Left ventricle myocardium inferior (tissue), 1 donor: ENCODE data around the gene MUTYH. TPM values are rescaled to one million over a fixed set of nuclear protein-coding genes. Genes with fewer than 3 reads are reported as not detected.
"Not testable (repeated sequence)": the region's sequence is repeated elsewhere in the genome, so short reads cannot be mapped to it uniquely, and the experiment has no call there.

ENCODE experiments used
- DNase-seq: peaks from one replicate; pipeline ENCODE4 v3.0.0-alpha.2; 2020
- H3K27ac ChIP-seq: fragments of 200-600 bp; replicated peaks from 2 replicates; pipeline ENCODE4 v1.8.0; 2021
- H3K27me3 ChIP-seq: fragments of 200-600 bp; 2 replicates; pipeline ENCODE4 v1.8.0; 2021; ENCODE audit warnings: low read depth
- H3K36me3 ChIP-seq: fragments of 200-600 bp; 2 replicates; pipeline ENCODE4 v1.8.0; 2021
- H3K4me1 ChIP-seq: fragments of 200-600 bp; 2 replicates; pipeline ENCODE4 v1.8.0; 2021
- H3K4me3 ChIP-seq: fragments of 200-600 bp; 2 replicates; pipeline ENCODE4 v1.8.0; 2021; ENCODE audit warnings: mild to moderate bottlenecking, moderate library complexity
- H3K9me3 ChIP-seq: fragments of 200-600 bp; replicated peaks from 2 replicates; pipeline ENCODE4 v1.8.0; 2021
- intact Hi-C: fragments of 100-400 bp; cut with micrococcal nuclease; formaldehyde crosslinking; loops from one replicate; pipeline ENCODE4 v1.11.0; 2022
- total RNA-seq: library from RNA; stranded (reverse); fragmentation: NEBNext Ultra II Directional; extraction: Animal tissue kit (Norgen Biotek cat#: 25700); gene quantifications from one replicate; pipeline ENCODE4 v1.2.1, GENCODE V29; 2021
- TF ChIP-seq, protein P1 (sequence below): fragments of 200-600 bp; IDR thresholded peaks from 2 replicates; pipeline ENCODE4 v1.8.0; 2021; ENCODE audit warnings: antibody characterized with exemption, mild to moderate bottlenecking, borderline replicate concordance
- donor health status: DM: no; HTN: yes; CAD: no; lungs with severe emphysema.

Gene MUTYH
- total RNA-seq, 1 donor from 2014 or later: 8.1 TPM

DNA sequence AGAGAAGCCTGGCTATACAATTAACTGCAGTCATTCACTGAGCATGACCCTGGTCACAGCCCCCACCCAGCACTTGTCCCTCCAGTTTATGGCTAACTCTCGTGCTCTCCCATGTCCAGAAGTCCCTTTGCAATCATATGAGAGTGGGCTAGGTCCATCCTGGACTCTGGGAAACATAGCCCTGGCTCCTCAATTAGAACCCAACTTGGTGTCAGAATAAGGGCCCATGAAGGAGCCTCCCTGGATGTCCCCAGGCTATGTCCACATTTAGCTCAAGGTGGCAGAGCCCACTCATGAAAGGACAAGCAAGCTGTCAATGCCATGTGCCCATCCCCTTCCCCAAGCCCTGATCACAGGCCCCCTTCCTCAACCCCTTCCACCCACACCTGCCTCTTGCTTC is 40.9 kb downstream of the MUTYH start:
- Histone ChIP-seq H3K36me3 (no peaks in the 10 kb centered on the region), H3K4me3 (no peak overlapping the region), H3K4me1 (peaks cover 13% of the 10 kb centered on the region), H3K27ac (no peak overlapping the region), H3K9me3 (no peaks in the 10 kb centered on the region), H3K27me3 (no peaks in the 10 kb centered on the region)
- TF ChIP-seq, protein P1, sequence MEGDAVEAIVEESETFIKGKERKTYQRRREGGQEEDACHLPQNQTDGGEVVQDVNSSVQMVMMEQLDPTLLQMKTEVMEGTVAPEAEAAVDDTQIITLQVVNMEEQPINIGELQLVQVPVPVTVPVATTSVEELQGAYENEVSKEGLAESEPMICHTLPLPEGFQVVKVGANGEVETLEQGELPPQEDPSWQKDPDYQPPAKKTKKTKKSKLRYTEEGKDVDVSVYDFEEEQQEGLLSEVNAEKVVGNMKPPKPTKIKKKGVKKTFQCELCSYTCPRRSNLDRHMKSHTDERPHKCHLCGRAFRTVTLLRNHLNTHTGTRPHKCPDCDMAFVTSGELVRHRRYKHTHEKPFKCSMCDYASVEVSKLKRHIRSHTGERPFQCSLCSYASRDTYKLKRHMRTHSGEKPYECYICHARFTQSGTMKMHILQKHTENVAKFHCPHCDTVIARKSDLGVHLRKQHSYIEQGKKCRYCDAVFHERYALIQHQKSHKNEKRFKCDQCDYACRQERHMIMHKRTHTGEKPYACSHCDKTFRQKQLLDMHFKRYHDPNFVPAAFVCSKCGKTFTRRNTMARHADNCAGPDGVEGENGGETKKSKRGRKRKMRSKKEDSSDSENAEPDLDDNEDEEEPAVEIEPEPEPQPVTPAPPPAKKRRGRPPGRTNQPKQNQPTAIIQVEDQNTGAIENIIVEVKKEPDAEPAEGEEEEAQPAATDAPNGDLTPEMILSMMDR: no peak
- intact Hi-C loops: no loop called here
- no peak for DNase-seq

DNA sequence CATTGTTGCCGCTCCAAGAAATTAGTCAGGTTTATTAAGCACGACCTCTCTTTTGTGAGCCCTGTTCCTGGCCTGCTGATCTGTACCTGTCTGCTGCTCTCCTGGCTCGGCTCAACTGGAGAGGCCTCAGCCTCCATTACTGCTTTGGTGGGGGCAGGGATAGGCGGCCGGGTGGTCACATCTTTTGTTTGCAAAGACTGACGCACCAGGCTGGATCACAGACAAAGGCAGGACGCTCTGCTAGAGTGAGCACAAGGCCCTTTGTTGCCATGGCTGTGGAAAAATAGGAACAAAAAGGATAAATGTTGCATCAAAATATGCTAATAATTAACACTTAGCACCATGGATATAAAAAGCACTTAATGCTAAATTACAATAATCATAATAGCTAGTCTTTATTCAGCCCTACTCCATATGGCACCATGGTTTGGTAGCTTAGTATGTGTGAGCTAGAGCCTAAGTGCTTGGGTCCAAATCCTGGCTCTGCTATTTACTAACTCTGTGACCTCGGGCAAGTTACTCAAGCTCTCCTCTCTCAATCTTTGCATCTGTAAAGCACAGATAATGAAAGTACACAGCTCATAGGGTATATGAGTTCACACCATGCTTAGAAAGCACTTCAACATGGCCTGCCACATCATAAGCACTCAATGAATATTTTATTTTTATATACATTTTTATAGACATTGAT is 42.4 kb downstream of the MUTYH start:
- Histone ChIP-seq H3K27me3 (no peaks in the 10 kb centered on the region), H3K4me1 (peaks cover 2% of the 10 kb centered on the region), H3K36me3 (no peaks in the 10 kb centered on the region), H3K4me3 (no peak overlapping the region), H3K27ac (no peak overlapping the region), H3K9me3 (no peaks in the 10 kb centered on the region)
- DNase-seq: no peak
- intact Hi-C loops: no loop called here
- TF ChIP-seq, protein P1: no peak

DNA sequence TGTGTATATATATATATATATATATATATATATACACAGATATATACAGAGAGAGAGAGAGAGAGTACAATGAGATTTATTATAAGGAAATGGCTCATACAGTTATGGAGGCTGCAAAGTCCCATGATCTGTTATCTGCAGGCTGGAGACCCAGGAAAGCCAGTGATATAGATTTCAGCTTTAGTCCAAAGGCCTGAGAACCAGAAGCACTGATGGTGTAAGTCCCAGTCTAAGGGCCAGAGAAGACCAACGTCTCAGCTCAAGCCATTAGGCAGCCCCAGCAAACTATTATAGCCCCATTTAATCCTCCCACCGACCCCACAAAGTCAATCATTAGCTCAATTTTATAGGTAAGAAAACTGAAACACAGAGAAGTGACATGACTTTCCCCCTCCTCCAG is 48.5 kb downstream of the MUTYH start:
- no peak for DNase-seq
- H3K27me3 ChIP-seq: no peaks in the 10 kb centered on the region
- H3K9me3 ChIP-seq: no peaks in the 10 kb centered on the region
- no peak overlapping the region for H3K27ac ChIP-seq
- H3K4me3 ChIP-seq: no peak overlapping the region
- TF ChIP-seq, protein P1: no peak
- H3K4me1 ChIP-seq: no peaks in the 10 kb centered on the region
- H3K36me3 ChIP-seq: no peaks in the 10 kb centered on the region
- intact Hi-C loops: no loop called here

DNA sequence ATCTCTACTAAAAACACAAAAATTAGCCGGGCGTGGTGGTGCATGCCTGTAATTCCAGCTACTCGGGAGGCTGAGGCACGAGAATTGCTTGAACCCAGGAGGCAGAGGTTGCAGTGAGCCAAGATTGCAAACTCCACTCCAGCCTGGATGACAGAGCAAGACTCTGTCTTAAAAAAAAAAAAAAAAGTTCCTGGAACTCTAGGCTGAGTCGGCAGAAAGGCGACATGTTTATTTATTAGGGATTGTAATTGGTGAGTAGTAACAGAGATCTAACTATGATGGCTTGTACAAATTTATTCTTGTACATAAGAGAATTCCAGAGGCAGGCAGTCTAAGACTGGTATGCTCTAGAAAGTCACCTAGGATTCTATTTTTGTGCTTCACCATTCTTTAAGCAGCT is 49.2 kb downstream of the MUTYH start:
- intact Hi-C loops, DNase-seq, H3K27me3 ChIP-seq, H3K9me3 ChIP-seq, H3K4me1 ChIP-seq, H3K36me3 ChIP-seq, H3K4me3 ChIP-seq, H3K27ac ChIP-seq: not testable (repeated sequence)

DNA sequence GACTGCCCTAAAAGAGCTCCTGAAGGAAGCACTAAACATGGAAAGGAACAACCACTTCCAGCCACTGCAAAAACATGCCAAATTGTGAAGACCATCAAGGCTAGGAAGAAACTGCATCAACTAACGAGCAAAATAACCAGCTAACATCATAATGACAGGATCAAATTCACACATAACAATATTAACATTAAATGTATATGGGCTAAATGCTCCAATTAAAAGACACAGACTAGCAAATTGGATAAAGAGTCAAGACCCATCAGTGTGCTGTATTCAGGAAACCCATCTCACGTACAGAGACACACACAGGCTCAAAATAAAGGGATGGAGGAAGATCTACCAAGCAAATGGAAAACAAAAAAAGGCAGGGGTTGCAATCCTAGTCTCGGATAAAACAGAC is 53.7 kb downstream of the MUTYH start:
- intact Hi-C loops: not testable (repeated sequence)

DNA sequence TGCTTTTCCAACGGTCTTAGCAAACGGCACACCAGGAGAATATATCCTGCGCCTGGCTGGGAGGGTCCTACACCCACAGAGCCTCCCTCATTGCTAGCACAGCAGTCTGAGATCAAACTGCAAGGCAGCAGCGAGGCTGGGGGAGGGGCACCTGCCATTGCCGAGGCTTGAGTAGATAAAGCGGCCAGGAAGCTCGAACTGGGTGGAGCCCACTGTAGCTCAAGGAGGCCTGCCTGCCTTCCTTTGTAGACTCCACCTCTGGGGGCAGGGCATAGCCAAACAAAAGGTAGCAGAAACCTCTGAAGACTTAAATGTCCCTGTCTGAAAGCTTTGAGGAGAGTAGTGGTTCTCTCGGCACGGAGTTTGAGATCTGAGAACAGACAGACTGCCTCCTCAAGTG is 55.4 kb downstream of the MUTYH start:
- H3K4me3 ChIP-seq, intact Hi-C loops, H3K9me3 ChIP-seq, H3K27ac ChIP-seq, DNase-seq, H3K36me3 ChIP-seq, H3K4me1 ChIP-seq: not testable (repeated sequence)
- H3K27me3 ChIP-seq: peaks cover 17% of the 10 kb centered on the region

More for the DNA sequence above, 53.7 kb downstream of the MUTYH start:
- H3K36me3 ChIP-seq, DNase-seq, H3K9me3 ChIP-seq, H3K4me3 ChIP-seq, H3K27ac ChIP-seq, H3K4me1 ChIP-seq: not testable (repeated sequence)
- peaks cover 17% of the 10 kb centered on the region for H3K27me3 ChIP-seq

DNA sequence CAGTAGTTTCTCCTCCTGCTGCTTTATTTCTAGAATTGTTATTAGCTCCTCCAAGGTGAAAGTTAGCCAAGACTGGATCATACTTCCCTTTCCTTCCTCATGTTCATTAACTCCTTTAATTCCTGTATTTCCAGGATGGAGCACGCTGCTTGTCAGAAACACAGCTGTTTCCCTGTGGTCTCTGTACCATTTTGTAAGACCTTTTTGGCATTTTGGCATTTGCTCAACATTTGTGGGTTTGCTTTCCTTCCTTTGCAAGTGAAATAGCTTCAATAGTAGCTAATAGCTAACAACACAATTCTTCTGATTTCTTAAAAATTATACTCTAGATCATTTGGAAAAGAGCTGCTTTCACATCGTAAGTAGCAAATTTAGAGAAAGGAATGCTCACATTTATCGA is 57.9 kb downstream of the MUTYH start:
- no peak for DNase-seq
- peaks cover 17% of the 10 kb centered on the region for H3K27me3 ChIP-seq
- no peaks in the 10 kb centered on the region for H3K4me1 ChIP-seq
- H3K36me3 ChIP-seq: no peaks in the 10 kb centered on the region
- intact Hi-C loops: no loop called here
- H3K9me3 ChIP-seq: peaks cover 6% of the 10 kb centered on the region
- TF ChIP-seq, protein P1: no peak
- no peak overlapping the region for H3K27ac ChIP-seq
- H3K4me3 ChIP-seq: no peak overlapping the region

Other genes with a start within 250 kb of the MUTYH start
- 0.93 TPM for gene ZSWIM5, start 133.8 kb downstream of the MUTYH start, total RNA-seq
- gene HPDL, start 13.5 kb downstream of the MUTYH start, total RNA-seq: not detected
- gene TOE1, start 270 bp downstream of the MUTYH start, total RNA-seq: 3.2 TPM
- 1.4 TPM for gene TESK2, start 150.7 kb upstream of the MUTYH start, total RNA-seq
- gene CCDC163, start 159.6 kb upstream of the MUTYH start, total RNA-seq: 0.22 TPM
- gene MMACHC, start 159.9 kb upstream of the MUTYH start, total RNA-seq: 24.4 TPM
- 255 TPM for gene PRDX1, start 181.4 kb upstream of the MUTYH start, total RNA-seq
- gene AKR1A1, start 210.4 kb upstream of the MUTYH start, total RNA-seq: 45.4 TPM
- gene NASP, start 243.6 kb upstream of the MUTYH start, total RNA-seq: 34.5 TPM